Mucosa of rectum (tissue), 2 donors: ENCODE data around the gene MGAT3.

Experiments
- H3K27ac ChIP-seq, 2 donors: one replicate each; pipeline ENCODE4 v1.7.0; 2013; ENCODE audit warnings: inconsistent platforms in 2 of 2, low read depth in 2 of 2, low read length in 2 of 2
- H3K27me3 ChIP-seq, 2 donors: one replicate each; pipeline ENCODE4 v1.7.0; 2013; ENCODE audit warnings: low read length in 2 of 2; ENCODE audit not compliant: control insufficient read depth in 2 of 2, insufficient read depth in 2 of 2
- H3K36me3 ChIP-seq, 2 donors: one replicate each; pipeline ENCODE4 v1.7.0; 2013; ENCODE audit warnings: low read length in 2 of 2; ENCODE audit not compliant: control insufficient read depth in 2 of 2, insufficient read depth in 2 of 2
- H3K4me1 ChIP-seq, 2 donors: one replicate each; pipeline ENCODE4 v1.7.0; 2013; ENCODE audit warnings: low read length in 2 of 2, mild to moderate bottlenecking in 1 of 2; ENCODE audit not compliant: control insufficient read depth in 2 of 2, insufficient read depth in 2 of 2
- H3K4me3 ChIP-seq, 2 donors: one replicate each; pipeline ENCODE4 v1.7.0; 2013; ENCODE audit warnings: low read length in 2 of 2
- H3K9ac ChIP-seq, 2 donors: one replicate each; pipeline ENCODE4 v1.7.0; 2013; ENCODE audit warnings: low read length in 2 of 2, low read depth in 1 of 2, mild to moderate bottlenecking in 1 of 2
- H3K9me3 ChIP-seq, 2 donors: one replicate each; pipeline ENCODE4 v1.7.0; 2013; ENCODE audit warnings: low read length in 2 of 2; ENCODE audit not compliant: control insufficient read depth in 2 of 2
- donor health status: healthy.
- donor health status: Normal muscosa, but diverticular disease.

MGAT3 gene

DNA sequence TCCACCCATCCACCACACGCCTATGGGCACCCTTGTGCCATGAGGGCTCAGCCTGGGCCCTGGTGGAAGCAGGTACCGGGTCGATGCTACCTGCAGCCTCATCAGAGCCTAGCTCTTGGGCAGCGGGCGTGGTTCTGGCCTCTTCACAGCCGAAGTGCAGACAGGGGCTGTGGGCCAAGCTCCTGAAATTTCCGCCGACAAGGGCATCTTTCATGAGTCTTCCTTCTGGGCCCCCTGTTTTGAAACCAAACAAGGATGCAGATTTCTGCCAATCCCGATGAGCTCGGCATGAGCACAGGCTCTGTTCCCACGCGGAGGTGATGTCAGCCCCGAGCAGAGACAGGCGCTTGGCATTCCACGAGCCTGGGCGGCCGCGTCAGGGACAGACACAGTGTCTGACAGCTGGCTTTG is 22.6 kb upstream of the MGAT3 start:
- Histone ChIP-seq H3K9ac (no peak overlapping the region), H3K36me3 (peaks cover 19 to 22% of the 10 kb centered on the region in 2 donors), H3K4me1 (peaks cover 8 to 12% of the 10 kb centered on the region in 2 donors), H3K9me3 (no peaks in the 10 kb centered on the region), H3K4me3 (no peak overlapping the region), H3K27me3 (peaks cover 2 to 3% of the 10 kb centered on the region in 2 donors), H3K27ac (no peak overlapping the region)

- no peaks in the 10 kb centered on the region for H3K9me3 ChIP-seq
- H3K36me3 ChIP-seq, result peaks cover 18 to 21% of the 10 kb centered on the region in 2 donors
- H3K9ac ChIP-seq, result no peak overlapping the region
- peaks cover 8 to 12% of the 10 kb centered on the region in 2 donors for H3K4me1 ChIP-seq
- no peak overlapping the region for H3K27ac ChIP-seq
- H3K4me3 ChIP-seq, result no peak overlapping the region
- peaks cover 2 to 3% of the 10 kb centered on the region in 2 donors for H3K27me3 ChIP-seq
Measured at GRCh38 chr22:39434721-39435120, 22.1 kb upstream of the MGAT3 start.

DNA sequence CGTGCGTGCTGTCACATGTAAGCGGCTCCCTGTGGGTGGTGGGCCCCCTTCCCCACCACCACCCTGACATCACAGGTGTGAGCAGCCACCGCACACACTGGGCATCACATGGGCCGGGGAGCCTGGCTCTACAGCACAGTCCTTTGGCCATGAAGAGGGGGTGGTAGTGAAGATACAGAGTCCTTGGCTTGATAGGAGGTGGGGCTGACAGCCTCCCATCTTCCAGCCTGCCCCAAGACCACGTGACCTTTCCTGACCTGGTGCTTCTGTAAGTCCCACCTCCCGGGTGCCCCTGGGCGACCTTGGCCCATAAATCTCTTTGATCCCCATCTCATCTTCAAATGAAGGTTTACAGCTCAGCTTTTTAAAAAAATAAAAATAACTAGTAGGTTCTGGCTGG is 21.2 kb upstream of the MGAT3 start:
- peaks cover 8 to 12% of the 10 kb centered on the region in 2 donors for H3K4me1 ChIP-seq
- H3K9me3 ChIP-seq, result no peaks in the 10 kb centered on the region
- H3K27me3 ChIP-seq, result peaks cover 2 to 3% of the 10 kb centered on the region in 2 donors
- H3K9ac ChIP-seq, result no peak overlapping the region
- no peak overlapping the region for H3K4me3 ChIP-seq
- H3K27ac ChIP-seq, result no peak overlapping the region
- peaks cover 11 to 14% of the 10 kb centered on the region in 2 donors for H3K36me3 ChIP-seq

- peak overlapping the region; percentile 47 to 59 for H3K9ac ChIP-seq
- peak overlapping the region in 1 of 2 donors; percentile 56 for H3K27ac ChIP-seq
- H3K4me3 ChIP-seq, result peak overlapping the region; percentile 44 to 62
Measured at GRCh38 chr22:39437791-39438704, 18.8 kb upstream of the MGAT3 start.

DNA sequence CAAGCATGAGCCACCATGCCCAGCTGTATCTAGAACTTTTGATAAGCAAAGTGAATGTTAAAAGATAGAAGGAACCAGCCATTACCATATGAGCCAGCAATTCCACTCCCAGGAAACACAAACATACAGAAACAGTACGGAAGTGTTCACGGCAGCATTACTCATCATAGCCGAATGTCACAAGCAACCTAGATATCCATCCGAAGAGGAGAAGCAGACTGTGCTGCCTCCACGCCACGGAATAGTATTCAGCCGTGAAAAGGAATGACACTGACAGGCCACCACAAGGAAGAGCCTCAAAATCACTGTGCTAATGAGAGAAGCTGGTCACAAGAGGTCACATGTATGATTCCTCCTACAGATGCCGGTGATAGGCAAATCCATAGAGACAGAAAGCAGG is 17.6 kb upstream of the MGAT3 start:
- H3K27me3 ChIP-seq, result peaks cover 2 to 3% of the 10 kb centered on the region in 2 donors
- H3K27ac ChIP-seq, result no peak overlapping the region
- H3K36me3 ChIP-seq, result no peaks in the 10 kb centered on the region
- H3K4me1 ChIP-seq, result peaks cover 6 to 8% of the 10 kb centered on the region in 2 donors
- no peak overlapping the region for H3K4me3 ChIP-seq
- no peaks in the 10 kb centered on the region for H3K9me3 ChIP-seq
- no peak overlapping the region for H3K9ac ChIP-seq

More at GRCh38 chr22:39437791-39438704, 18.8 kb upstream of the MGAT3 start:
- Histone ChIP-seq H3K36me3 (peaks cover 2 to 3% of the 10 kb centered on the region in 2 donors), H3K4me1 (peaks cover 6 to 8% of the 10 kb centered on the region in 2 donors), H3K9me3 (no peaks in the 10 kb centered on the region), H3K27me3 (peaks cover 2 to 3% of the 10 kb centered on the region in 2 donors)

- H3K27me3 ChIP-seq, result peaks cover under 1 to 1% of the 10 kb centered on the region in 2 donors
- no peak overlapping the region for H3K9ac ChIP-seq
- peaks cover 3 to 8% of the 10 kb centered on the region in 2 donors for H3K4me1 ChIP-seq
- H3K36me3 ChIP-seq, result no peaks in the 10 kb centered on the region
- no peak overlapping the region for H3K27ac ChIP-seq
- no peaks in the 10 kb centered on the region for H3K9me3 ChIP-seq
- H3K4me3 ChIP-seq, result no peak overlapping the region
Measured at GRCh38 chr22:39443398-39443797, 13.4 kb upstream of the MGAT3 start.

DNA sequence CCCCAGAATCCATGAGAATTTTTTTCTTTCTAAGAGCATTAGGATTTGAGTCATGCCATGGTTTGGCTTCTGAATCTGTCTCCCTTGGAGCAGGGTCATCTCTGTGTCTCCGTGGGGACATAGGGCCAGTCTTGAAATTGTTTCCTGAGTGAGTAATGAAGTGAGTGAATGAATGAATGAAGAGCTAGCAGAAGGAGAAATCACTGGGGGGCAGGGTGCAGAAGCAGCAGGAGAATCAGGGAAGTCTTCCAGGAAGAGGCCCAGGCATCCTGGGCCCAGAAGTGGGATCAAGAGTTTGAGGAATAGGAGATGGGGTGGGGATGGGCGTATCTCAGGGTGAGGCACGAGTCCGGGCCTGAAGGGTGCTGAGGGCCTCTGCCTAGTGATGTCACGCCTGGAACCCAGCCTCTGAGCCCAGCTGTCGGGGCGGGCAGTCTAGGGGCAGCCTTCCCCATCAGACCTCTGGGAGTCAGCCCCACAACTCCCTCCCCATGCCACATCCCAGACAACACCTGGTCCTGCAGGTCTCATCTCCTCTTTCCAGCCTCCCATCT is 12.5 kb upstream of the MGAT3 start:
- Histone ChIP-seq H3K27me3 (no peaks in the 10 kb centered on the region), H3K9ac (no peak overlapping the region), H3K4me3 (no peak overlapping the region), H3K4me1 (peaks cover 3 to 6% of the 10 kb centered on the region in 2 donors), H3K9me3 (no peaks in the 10 kb centered on the region), H3K27ac (no peak overlapping the region), H3K36me3 (no peaks in the 10 kb centered on the region)

GRCh38 chr22:39444937-39445465 is 11.8 kb upstream of the MGAT3 start:
- Histone ChIP-seq H3K4me3 (no peak overlapping the region), H3K27ac (peak overlapping the region in 1 of 2 donors; percentile 4), H3K4me1 (peaks cover 3 to 6% of the 10 kb centered on the region in 2 donors), H3K36me3 (no peaks in the 10 kb centered on the region), H3K9ac (no peak overlapping the region), H3K9me3 (no peaks in the 10 kb centered on the region), H3K27me3 (no peaks in the 10 kb centered on the region)

DNA sequence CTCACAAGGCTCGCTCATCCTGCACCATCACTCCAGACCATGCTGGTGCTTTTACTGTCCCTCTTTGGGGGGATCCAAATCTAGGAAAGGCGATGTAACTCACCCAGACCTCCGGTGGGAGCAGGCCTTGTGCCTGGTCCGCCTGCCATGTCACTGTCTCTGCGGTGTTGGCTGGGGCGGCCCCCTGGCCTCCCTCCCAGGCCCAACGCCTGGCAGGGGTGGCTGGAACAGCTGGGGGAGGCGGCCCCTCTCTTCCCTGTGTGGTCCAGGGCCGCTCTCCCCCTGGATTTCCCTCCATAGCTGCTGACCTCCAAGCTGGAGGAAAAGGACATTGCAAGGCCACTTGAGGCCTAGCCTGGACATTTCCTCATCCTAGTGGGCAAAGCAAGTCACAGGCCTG is 11.1 kb upstream of the MGAT3 start:
- no peaks in the 10 kb centered on the region for H3K9me3 ChIP-seq
- peaks cover 3 to 6% of the 10 kb centered on the region in 2 donors for H3K4me1 ChIP-seq
- no peak overlapping the region for H3K4me3 ChIP-seq
- peak overlapping the region in 1 of 2 donors; percentile 72 for H3K27ac ChIP-seq
- H3K9ac ChIP-seq, result no peak overlapping the region
- no peaks in the 10 kb centered on the region for H3K27me3 ChIP-seq
- H3K36me3 ChIP-seq, result no peaks in the 10 kb centered on the region

- H3K9ac ChIP-seq, result peak overlapping the region in 1 of 2 donors; percentile 5
- H3K36me3 ChIP-seq, result no peaks in the 10 kb centered on the region
- no peaks in the 10 kb centered on the region for H3K9me3 ChIP-seq
- H3K27me3 ChIP-seq, result no peaks in the 10 kb centered on the region
- peak overlapping the region; percentile 17 to 72 for H3K27ac ChIP-seq
- H3K4me3 ChIP-seq, result no peak overlapping the region
- H3K4me1 ChIP-seq, result peaks cover 3 to 6% of the 10 kb centered on the region in 2 donors
Measured at GRCh38 chr22:39446239-39446721, 10.5 kb upstream of the MGAT3 start.
